ENCODE results near the gene UBL4A. TPM values are rescaled to one million over a fixed set of nuclear protein-coding genes. Genes with fewer than 3 reads are reported as not detected.

The UBL4A gene
- total RNA-seq, 3 donors from 2014 or later = 51.5 to 63.2 (median 59.1) TPM

GRCh38 chrX:154449618-154450017 is 36.8 kb downstream of the UBL4A start:
- no peaks in the 10 kb centered on the region for H3K4me1 Mint-ChIP-seq (ENCODE audit: low read depth)
- ATAC-seq (no peak), DNase-seq (no peak)
- H3K27me3 Mint-ChIP-seq (ENCODE audit: low read depth) = no peaks in the 10 kb centered on the region
- H3K36me3 Mint-ChIP-seq (ENCODE audit: insufficient read depth) = peaks cover 7% of the 10 kb centered on the region
- no peaks in the 10 kb centered on the region for H3K9me3 Mint-ChIP-seq
- no peak overlapping the region for H3K4me3 Mint-ChIP-seq

DNA sequence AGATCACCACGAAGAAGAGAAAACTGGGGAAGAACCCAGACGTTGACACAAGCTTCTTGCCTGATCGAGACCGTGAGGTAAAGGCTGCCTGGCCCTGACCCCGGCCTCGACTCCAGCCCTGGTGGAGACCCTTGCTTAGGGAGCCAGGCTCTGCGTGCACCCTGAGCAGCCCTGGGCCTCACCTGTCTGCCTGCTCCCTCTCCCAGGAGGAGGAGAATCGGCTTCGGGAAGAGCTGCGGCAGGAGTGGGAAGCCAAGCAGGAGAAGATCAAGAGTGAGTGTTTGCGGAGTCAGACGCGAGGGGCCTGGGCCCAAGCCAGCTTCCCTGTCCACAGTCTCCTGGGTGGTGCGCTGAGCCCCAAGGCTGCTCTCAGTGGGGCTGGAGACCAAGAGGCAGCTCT is 37.9 kb downstream of the UBL4A start:
- H3K4me1 Mint-ChIP-seq (ENCODE audit: low read depth) = peaks cover 1% of the 10 kb centered on the region
- H3K27me3 Mint-ChIP-seq (ENCODE audit: low read depth) = no peaks in the 10 kb centered on the region
- no peaks in the 10 kb centered on the region for H3K9me3 Mint-ChIP-seq
- ATAC-seq (no peak), DNase-seq (no peak)
- no peak overlapping the region for H3K4me3 Mint-ChIP-seq
- peaks cover 7% of the 10 kb centered on the region for H3K36me3 Mint-ChIP-seq (ENCODE audit: insufficient read depth)

DNA sequence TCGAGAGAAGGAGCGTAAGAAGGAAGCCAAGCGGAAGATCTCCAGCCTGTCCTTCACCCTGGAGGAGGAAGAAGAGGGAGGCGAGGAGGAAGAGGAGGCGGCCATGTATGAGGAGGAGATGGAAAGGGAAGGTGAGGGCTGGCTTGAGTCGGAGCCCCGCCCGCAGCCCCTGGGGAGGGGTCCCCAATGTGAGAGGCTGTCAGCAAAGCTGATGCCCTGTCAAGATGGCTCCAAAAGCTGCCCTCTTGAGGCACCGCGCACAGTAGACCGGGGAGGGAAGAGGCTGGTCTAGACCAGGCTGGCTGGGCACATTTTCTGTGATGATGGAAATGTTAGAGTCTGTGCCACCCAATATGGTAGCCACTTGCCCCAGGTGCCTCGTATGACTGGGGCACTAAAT is 40.0 kb downstream of the UBL4A start:
- ATAC-seq = no peak
- H3K36me3 Mint-ChIP-seq (ENCODE audit: insufficient read depth) = peaks cover 7% of the 10 kb centered on the region
- no peak for DNase-seq
- no peaks in the 10 kb centered on the region for H3K9me3 Mint-ChIP-seq
- no peaks in the 10 kb centered on the region for H3K27me3 Mint-ChIP-seq (ENCODE audit: low read depth)
- peak overlapping the region; percentile 38 for H3K4me3 Mint-ChIP-seq
- H3K4me1 Mint-ChIP-seq (ENCODE audit: low read depth) = peaks cover 10% of the 10 kb centered on the region

DNA sequence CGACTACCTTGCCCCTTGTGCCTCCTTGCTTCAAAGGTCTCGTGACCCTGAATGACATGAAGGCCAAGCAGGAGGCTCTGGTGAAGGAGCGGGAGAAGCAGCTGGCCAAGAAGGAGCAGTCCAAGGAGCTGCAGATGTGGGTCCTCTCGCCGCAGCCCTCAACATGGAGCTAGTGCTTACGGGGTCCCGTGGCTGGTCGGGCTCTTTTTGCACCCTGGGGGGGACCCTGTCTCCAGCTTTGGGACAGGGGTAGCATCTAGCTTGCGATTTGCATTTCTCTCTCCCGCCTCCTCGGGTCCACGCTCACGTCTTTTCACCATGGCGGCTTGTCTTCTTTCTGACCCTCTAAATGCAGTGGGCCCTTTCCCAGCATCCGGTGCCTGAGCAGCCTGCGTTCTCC is 40.6 kb downstream of the UBL4A start:
- DNase-seq (no peak), ATAC-seq (no peak)
- no peaks in the 10 kb centered on the region for H3K9me3 Mint-ChIP-seq
- H3K27me3 Mint-ChIP-seq (ENCODE audit: low read depth) = no peaks in the 10 kb centered on the region
- H3K4me3 Mint-ChIP-seq = no peak overlapping the region
- peaks cover 14% of the 10 kb centered on the region for H3K4me1 Mint-ChIP-seq (ENCODE audit: low read depth)
- H3K36me3 Mint-ChIP-seq (ENCODE audit: insufficient read depth) = peaks cover 7% of the 10 kb centered on the region

DNA sequence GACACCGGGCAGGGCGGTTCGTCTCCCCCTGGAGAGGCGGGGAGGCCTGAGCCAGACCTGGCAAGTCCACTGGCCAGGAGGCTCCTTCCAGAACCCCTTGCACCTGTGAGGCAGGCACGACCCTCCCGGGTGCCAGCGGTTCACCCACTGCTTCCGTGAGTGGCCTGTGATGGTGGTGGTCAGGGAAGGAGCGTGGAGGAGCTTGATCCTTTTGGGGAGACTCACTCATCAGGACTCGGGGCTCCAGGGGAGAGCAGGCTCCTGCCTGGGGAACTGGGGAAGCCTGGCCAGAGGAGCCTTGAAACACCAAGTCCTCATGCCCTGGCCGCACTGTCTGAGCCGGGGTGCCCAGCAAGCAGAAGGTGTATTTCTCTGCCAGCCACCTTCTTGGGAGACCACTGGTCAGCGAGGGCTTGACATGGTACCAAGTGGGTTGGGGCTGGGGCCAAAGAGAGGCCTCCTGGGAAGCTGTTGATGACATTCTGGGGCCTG is 41.6 kb downstream of the UBL4A start:
- Mint-ChIP-seq H3K36me3 (ENCODE audit: insufficient read depth) (peaks cover 6% of the 10 kb centered on the region), H3K4me3 (peak overlapping the region; percentile 61), H3K4me1 (ENCODE audit: low read depth) (peaks cover 17% of the 10 kb centered on the region), H3K9me3 (no peaks in the 10 kb centered on the region), H3K27me3 (ENCODE audit: low read depth) (no peaks in the 10 kb centered on the region)
- DNase-seq (no peak), ATAC-seq (no peak)

GRCh38 chrX:154443992-154444754 is 42.2 kb downstream of the UBL4A start, which contains the start of gene FAM50A:
Gene FAM50A (plus strand): TSS chrX:154444141. CDS start chrX:154444236, 95 bp downstream.
- Mint-ChIP-seq H3K27me3 (ENCODE audit: low read depth) (no peaks in the 10 kb centered on the region), H3K36me3 (ENCODE audit: insufficient read depth) (peaks cover 5% of the 10 kb centered on the region), H3K9me3 (no peaks in the 10 kb centered on the region), H3K4me1 (ENCODE audit: low read depth) (peaks cover 17% of the 10 kb centered on the region), H3K4me3 (peak within 1 kb of the TSS; percentile 70)
- ATAC-seq = peak; percentile 88 to 89
- peak; percentile 56 for DNase-seq

GRCh38 chrX:154443479-154443910 is 42.9 kb downstream of the UBL4A start:
- Mint-ChIP-seq H3K4me3 (peak overlapping the region; percentile 70), H3K9me3 (no peaks in the 10 kb centered on the region), H3K4me1 (ENCODE audit: low read depth) (peaks cover 20% of the 10 kb centered on the region), H3K27me3 (ENCODE audit: low read depth) (no peaks in the 10 kb centered on the region), H3K36me3 (ENCODE audit: insufficient read depth) (peaks cover 5% of the 10 kb centered on the region)
- ATAC-seq (peak in 1 of 2 donors; percentile 7), DNase-seq (no peak)

DNA sequence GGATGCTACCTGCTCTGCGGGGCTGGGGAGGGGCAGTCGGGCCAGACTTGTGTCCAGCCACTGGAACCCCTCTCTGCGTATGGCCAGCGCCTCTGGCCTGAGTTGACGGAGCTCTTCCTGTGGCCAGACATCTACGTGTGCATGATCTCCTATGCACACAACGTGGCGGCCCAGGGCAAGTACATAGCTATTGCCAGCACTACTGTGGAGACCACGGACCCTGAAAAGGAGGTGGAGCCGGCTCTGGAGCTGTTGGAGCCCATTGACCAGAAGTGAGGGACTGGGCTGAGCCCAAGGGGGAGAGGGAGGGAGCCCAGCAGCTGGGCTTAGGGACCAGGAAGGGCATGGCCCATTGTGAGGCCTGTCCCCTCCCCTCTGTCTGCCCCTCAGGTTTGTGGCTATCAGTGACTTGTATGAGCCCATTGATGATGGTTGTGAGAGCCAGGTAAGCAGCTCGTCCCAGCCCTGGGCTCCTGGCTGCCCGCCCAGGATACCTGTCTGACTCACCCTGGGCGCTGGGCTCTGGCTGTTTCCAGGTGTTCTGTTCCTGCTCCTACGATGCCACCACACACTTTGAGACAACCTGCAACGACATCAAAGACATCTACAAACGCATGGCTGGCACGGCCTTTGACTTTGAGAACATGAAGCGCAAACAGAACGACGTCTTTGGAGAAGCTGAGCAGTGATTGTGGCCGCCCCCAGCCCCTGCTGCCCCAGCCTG is 44.3 kb downstream of the UBL4A start:
- H3K36me3 Mint-ChIP-seq (ENCODE audit: insufficient read depth) = peaks cover 3% of the 10 kb centered on the region
- DNase-seq = no peak
- H3K4me1 Mint-ChIP-seq (ENCODE audit: low read depth) = peaks cover 24% of the 10 kb centered on the region
- H3K27me3 Mint-ChIP-seq (ENCODE audit: low read depth) = no peaks in the 10 kb centered on the region
- H3K4me3 Mint-ChIP-seq = no peak overlapping the region
- H3K9me3 Mint-ChIP-seq = no peaks in the 10 kb centered on the region
- no peak for ATAC-seq

DNA sequence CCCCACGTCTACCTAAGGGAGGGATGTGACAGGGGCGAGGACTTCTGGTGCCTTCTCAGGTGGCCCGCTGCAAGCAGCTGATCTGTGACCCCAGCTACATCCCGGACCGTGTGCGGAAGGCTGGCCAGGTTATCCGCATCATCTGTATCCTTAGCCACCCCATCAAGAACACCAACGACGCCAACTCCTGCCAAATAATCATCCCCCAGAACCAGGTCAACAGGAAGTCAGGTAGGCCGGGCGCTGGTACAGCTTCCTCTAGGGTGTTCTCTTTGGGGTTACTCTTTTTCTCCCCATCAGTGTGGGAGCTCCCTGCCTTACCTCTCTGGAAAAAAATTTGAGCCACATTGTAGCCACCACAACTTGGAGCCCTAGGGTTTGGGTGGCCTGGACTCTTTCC is 44.9 kb downstream of the UBL4A start:
- no peak for ATAC-seq
- DNase-seq = no peak
- H3K4me1 Mint-ChIP-seq (ENCODE audit: low read depth) = peaks cover 24% of the 10 kb centered on the region
- no peak overlapping the region for H3K4me3 Mint-ChIP-seq
- no peaks in the 10 kb centered on the region for H3K9me3 Mint-ChIP-seq
- no peaks in the 10 kb centered on the region for H3K27me3 Mint-ChIP-seq (ENCODE audit: low read depth)
- H3K36me3 Mint-ChIP-seq (ENCODE audit: insufficient read depth) = no peaks in the 10 kb centered on the region

DNA sequence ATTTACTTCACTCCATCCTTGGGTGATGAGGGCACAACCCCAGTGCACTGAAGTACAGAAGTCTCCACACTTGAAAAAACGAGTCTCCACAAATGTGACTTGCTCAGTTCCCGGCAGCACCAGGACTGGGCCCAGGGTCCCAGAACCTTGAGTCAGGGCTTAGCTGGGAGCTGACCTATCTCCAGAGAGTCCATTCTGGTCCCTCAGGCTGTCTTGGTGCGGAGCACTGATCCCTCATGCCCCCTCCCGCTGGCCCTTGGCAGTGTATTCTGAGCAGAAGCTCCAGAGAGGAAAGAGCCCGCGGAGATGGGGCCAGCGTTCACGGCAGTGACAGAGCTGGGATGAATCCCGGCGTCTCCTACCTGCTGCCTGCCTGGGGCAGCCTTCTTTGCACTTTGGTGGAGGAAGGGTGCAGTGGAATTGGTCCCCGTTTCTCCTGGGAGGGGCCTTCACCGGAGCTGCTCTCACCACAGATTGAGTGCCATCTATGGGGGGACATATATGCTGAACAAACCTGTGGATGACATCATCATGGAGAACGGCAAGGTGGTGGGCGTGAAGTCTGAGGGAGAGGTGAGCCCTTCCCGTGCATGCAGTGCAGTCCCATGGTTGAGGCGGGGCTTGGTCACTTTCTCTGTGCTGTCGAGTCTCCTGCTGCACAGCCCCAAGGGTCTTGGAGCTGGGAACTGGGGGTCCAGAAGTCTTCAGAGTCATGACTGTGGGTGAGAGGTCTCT is 45.6 kb downstream of the UBL4A start:
- DNase-seq (no peak), ATAC-seq (no peak)
- Mint-ChIP-seq H3K27me3 (ENCODE audit: low read depth) (no peaks in the 10 kb centered on the region), H3K36me3 (ENCODE audit: insufficient read depth) (no peaks in the 10 kb centered on the region), H3K4me3 (no peak overlapping the region), H3K9me3 (no peaks in the 10 kb centered on the region), H3K4me1 (ENCODE audit: low read depth) (peaks cover 31% of the 10 kb centered on the region)

- Mint-ChIP-seq H3K4me3 (no peak overlapping the region), H3K36me3 (ENCODE audit: insufficient read depth) (no peaks in the 10 kb centered on the region), H3K4me1 (ENCODE audit: low read depth) (peaks cover 31% of the 10 kb centered on the region), H3K27me3 (ENCODE audit: low read depth) (no peaks in the 10 kb centered on the region), H3K9me3 (no peaks in the 10 kb centered on the region)
- DNase-seq (no peak), ATAC-seq (no peak)
These were observed 46.6 kb downstream of the UBL4A start for GRCh38 chrX:154439841-154440240.

DNA sequence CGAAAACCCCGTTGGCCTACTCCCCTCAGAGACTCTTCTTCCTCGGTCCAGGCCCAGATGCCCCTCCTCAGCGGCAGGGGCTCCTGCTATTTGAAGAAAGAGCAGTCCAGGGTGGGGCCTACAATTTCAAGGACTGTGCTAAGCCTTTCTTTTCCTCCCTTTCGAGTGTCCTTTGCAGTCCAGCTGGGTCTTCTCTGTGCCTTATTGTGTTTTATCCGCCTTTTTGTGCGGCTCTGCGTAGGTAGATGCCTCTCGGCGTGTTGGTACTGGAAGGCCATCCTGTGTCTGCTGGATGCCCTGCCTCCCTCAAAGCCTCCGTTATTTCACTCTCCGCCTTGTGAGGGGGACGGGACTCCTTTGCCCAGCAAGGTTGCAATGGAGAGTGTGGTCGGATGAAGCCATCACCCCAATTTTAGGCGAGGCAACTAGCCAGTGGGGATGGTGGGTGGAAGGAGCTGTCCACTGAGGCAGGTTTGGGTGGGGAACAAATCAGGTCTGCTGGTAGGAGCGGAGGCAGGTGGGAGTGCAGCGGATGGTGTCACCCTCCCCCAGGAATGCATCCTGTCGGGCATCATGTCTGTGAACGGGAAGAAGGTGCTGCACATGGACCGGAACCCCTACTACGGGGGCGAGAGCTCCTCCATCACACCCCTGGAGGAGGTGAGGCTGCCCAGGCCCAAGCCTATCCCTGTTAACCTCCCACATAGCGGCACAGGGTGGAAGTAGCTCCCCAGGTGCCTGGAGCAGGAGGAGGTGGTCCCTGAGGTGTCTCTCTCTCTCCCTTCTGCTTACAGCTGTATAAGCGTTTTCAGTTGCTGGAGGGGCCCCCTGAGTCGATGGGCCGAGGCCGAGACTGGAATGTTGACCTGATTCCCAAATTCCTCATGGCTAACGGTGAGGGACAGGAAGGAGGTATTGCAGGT is 48.2 kb downstream of the UBL4A start:
- H3K9me3 Mint-ChIP-seq = no peaks in the 10 kb centered on the region
- H3K36me3 Mint-ChIP-seq (ENCODE audit: insufficient read depth) = peaks cover 1% of the 10 kb centered on the region
- no peak for ATAC-seq
- DNase-seq = no peak
- peaks cover 28% of the 10 kb centered on the region for H3K4me1 Mint-ChIP-seq (ENCODE audit: low read depth)
- peak overlapping the region; percentile 86 for H3K4me3 Mint-ChIP-seq
- H3K27me3 Mint-ChIP-seq (ENCODE audit: low read depth) = no peaks in the 10 kb centered on the region

DNA sequence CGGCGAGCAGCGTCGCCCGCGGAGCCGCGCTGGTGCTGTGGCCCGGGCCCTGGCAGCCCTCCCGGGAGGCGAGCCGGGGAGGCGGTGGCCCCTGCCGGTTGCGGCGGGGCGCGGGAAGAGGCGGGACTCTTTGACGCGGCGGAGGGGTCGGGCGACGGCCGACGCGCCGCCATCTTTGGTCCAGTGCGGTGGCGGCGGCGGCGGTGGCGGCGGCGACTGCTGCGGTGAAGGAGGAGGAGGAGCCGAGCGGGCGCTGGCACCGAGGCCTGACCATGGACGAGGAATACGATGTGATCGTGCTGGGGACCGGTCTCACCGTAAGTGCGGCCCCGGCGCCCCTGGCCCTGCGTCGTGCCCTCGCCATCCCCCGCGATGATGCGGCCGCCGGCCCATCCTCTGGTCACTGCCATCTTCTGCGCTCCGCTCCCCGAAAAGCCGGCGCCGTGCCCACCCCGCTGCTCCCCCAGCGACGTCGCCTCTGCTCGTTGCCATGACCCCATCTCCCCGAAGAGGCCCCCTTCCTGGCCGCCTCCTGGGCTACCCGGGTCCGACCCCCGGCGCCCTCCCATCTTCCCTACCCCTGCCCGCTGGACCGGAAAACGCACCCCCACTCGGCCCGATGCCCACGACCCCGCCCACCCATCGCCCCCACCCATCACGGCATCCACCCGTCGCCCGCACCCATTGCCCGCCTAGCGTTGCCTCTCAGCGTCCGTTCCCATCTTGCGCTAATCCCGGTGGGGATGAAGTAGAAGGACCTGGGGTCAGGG is 49.2 kb downstream of the UBL4A start, which contains the start of gene GDI1:
Gene GDI1, plus strand, starts transcription at position 172 of the 770 bp plus-strand sequence. Its CDS starts 101 bp downstream, at position 273.
- H3K27me3 Mint-ChIP-seq (ENCODE audit: low read depth) = no peaks in the 10 kb centered on the region
- peaks cover 26% of the 10 kb centered on the region for H3K4me1 Mint-ChIP-seq (ENCODE audit: low read depth)
- H3K9me3 Mint-ChIP-seq = no peaks in the 10 kb centered on the region
- peak within 1 kb of the TSS; percentile 86 for H3K4me3 Mint-ChIP-seq
- ATAC-seq = peak; percentile 54 to 60
- DNase-seq = peak; percentile 48
- H3K36me3 Mint-ChIP-seq (ENCODE audit: insufficient read depth) = peaks cover 2% of the 10 kb centered on the region
